OCI-M2 (cell line): Measurements from ENCODE around the gene ELMO2.
A peak's percentile ranks its signal among the peaks of the same experiment; 100 is the strongest.
"Not testable (repeated sequence)": the region's sequence is repeated elsewhere in the genome, so short reads cannot be mapped to it uniquely, and the experiment has no call there.

ENCODE experiments used
- DNase-seq: peaks from one replicate; lab custom pipeline; 2025; ENCODE audit not compliant: unreplicated experiment; lab: John Stamatoyannopoulos, UW

Gene ELMO2

GRCh38 chr20:46407671-46407996 is 1.2 kb upstream of the ELMO2 start:
- DNase-seq, result no peak

GRCh38 chr20:46406986-46407670 is 713 bp upstream of the ELMO2 start:
- no peak for DNase-seq

GRCh38 chr20:46402331-46402811 is 4.0 kb downstream of the ELMO2 start:
- DNase-seq, result no peak

GRCh38 chr20:46401478-46401860 is 4.9 kb downstream of the ELMO2 start:
- DNase-seq, result no peak

GRCh38 chr20:46400828-46401477 is 5.5 kb downstream of the ELMO2 start:
- no peak for DNase-seq

GRCh38 chr20:46400253-46400652 is 6.2 kb downstream of the ELMO2 start:
- DNase-seq, result no peak

GRCh38 chr20:46399401-46399800 is 7.0 kb downstream of the ELMO2 start:
- DNase-seq, result no peak

- no peak for DNase-seq
Observed at GRCh38 chr20:46398963-46399362, 7.5 kb downstream of the ELMO2 start.

GRCh38 chr20:46396052-46396740 is 10.2 kb downstream of the ELMO2 start:
- no peak for DNase-seq

- DNase-seq, result peak; percentile 77
Observed at GRCh38 chr20:46394872-46395760, 11.3 kb downstream of the ELMO2 start.

GRCh38 chr20:46393967-46394366 is 12.4 kb downstream of the ELMO2 start:
- DNase-seq, result no peak

GRCh38 chr20:46388937-46389336 is 17.5 kb downstream of the ELMO2 start:
- DNase-seq, result no peak

GRCh38 chr20:46388201-46388836 is 18.1 kb downstream of the ELMO2 start:
- no peak for DNase-seq

- DNase-seq, result not testable (repeated sequence)
Observed at GRCh38 chr20:46387054-46387453, 19.4 kb downstream of the ELMO2 start.

- no peak for DNase-seq
Observed at GRCh38 chr20:46378412-46379009, 27.9 kb downstream of the ELMO2 start.

GRCh38 chr20:46377518-46377917 is 28.9 kb downstream of the ELMO2 start:
- DNase-seq, result no peak

GRCh38 chr20:46376196-46376785 is 30.1 kb downstream of the ELMO2 start:
- DNase-seq, result peak; percentile 11

GRCh38 chr20:46375771-46376170 is 30.6 kb downstream of the ELMO2 start:
- DNase-seq, result no peak

- no peak for DNase-seq
Observed at GRCh38 chr20:46374383-46374782, 32.0 kb downstream of the ELMO2 start.

- no peak for DNase-seq
Observed at GRCh38 chr20:46371656-46372055, 34.8 kb downstream of the ELMO2 start.
